CD4-positive, alpha-beta T cell treated with Interleukin-6 at 100 ng/mL for 8 hours (primary cell): ENCODE measurements around the gene DTWD2.
"Not testable (repeated sequence)": the region's sequence is repeated elsewhere in the genome, so short reads cannot be mapped to it uniquely, and the experiment has no call there.

ENCODE experiments used
- DNase-seq: peaks from one replicate; pipeline ENCODE4 v3.0.0-alpha.2; 2020; ENCODE audit warnings: mixed read lengths, low spot score

DTWD2 gene

GRCh38 chr5:118950354-118950753 lies 38.0 kb downstream of the DTWD2 start:
- DNase-seq, result not testable (repeated sequence)

- DNase-seq, result no peak
These were observed 42.1 kb downstream of the DTWD2 start for GRCh38 chr5:118946138-118946800.

- no peak for DNase-seq
These were observed 50.8 kb downstream of the DTWD2 start for GRCh38 chr5:118937393-118938061.

GRCh38 chr5:118933703-118934102 lies 54.6 kb downstream of the DTWD2 start:
- no peak for DNase-seq

GRCh38 chr5:118931564-118931963 lies 56.8 kb downstream of the DTWD2 start:
- no peak for DNase-seq

GRCh38 chr5:118924006-118924389 lies 64.3 kb downstream of the DTWD2 start:
- DNase-seq, result no peak

GRCh38 chr5:118923295-118924005 lies 64.9 kb downstream of the DTWD2 start:
- DNase-seq, result no peak

GRCh38 chr5:118921866-118922265 lies 66.5 kb downstream of the DTWD2 start:
- DNase-seq, result no peak

GRCh38 chr5:118919016-118919415 lies 69.3 kb downstream of the DTWD2 start:
- DNase-seq, result no peak

GRCh38 chr5:118918232-118918631 lies 70.1 kb downstream of the DTWD2 start:
- DNase-seq, result no peak

- DNase-seq, result not testable (repeated sequence)
These were observed 80.8 kb downstream of the DTWD2 start for GRCh38 chr5:118907536-118907935.

- DNase-seq, result no peak
These were observed 81.4 kb downstream of the DTWD2 start for GRCh38 chr5:118906947-118907346.

GRCh38 chr5:118905196-118905595 lies 83.2 kb downstream of the DTWD2 start:
- no peak for DNase-seq

- no peak for DNase-seq
These were observed 85.5 kb downstream of the DTWD2 start for GRCh38 chr5:118902656-118903438.

GRCh38 chr5:118894709-118895108 lies 93.6 kb downstream of the DTWD2 start:
- DNase-seq, result no peak

- DNase-seq, result no peak
These were observed 97.1 kb downstream of the DTWD2 start for GRCh38 chr5:118891252-118891651.

- DNase-seq, result no peak
These were observed 99.2 kb downstream of the DTWD2 start for GRCh38 chr5:118889165-118889564.

GRCh38 chr5:118888556-118888955 lies 99.8 kb downstream of the DTWD2 start:
- no peak for DNase-seq

GRCh38 chr5:118883362-118883761 lies 105.0 kb downstream of the DTWD2 start:
- DNase-seq, result no peak

- DNase-seq, result no peak
These were observed 105.7 kb downstream of the DTWD2 start for GRCh38 chr5:118882666-118883065.

- not testable (repeated sequence) for DNase-seq
These were observed 111.5 kb downstream of the DTWD2 start for GRCh38 chr5:118876852-118877251.

- DNase-seq, result no peak
These were observed 113.2 kb downstream of the DTWD2 start for GRCh38 chr5:118875131-118875530.
